DMS153 treated with DMSO at 0.1 percent for 48 hours (cell line): ENCODE results near the gene SENP2.
"Not testable (repeated sequence)": the region's sequence is repeated elsewhere in the genome, so short reads cannot be mapped to it uniquely, and the experiment has no call there.

Experiments used
- DNase-seq: peaks from one replicate; lab custom pipeline; 2025; ENCODE audit not compliant: unreplicated experiment; lab: John Stamatoyannopoulos, UW

SENP2 gene

GRCh38 chr3:185585859-185586685 lies at the start of gene SENP2:
TSS of gene SENP2 (plus strand) at chr3:185586295. CDS start at chr3:185586414, 119 bp downstream.
- DNase-seq, result peak; percentile 97

GRCh38 chr3:185537369-185537970 lies 48.6 kb upstream of the SENP2 start:
- no peak for DNase-seq

- DNase-seq, result no peak
Observed at GRCh38 chr3:185539934-185540333, 46.2 kb upstream of the SENP2 start.

GRCh38 chr3:185540695-185541094 lies 45.4 kb upstream of the SENP2 start:
- no peak for DNase-seq

- no peak for DNase-seq
Observed at GRCh38 chr3:185549122-185549521, 37.0 kb upstream of the SENP2 start.

GRCh38 chr3:185549651-185550111 lies 36.4 kb upstream of the SENP2 start:
- no peak for DNase-seq

- DNase-seq, result no peak
Observed at GRCh38 chr3:185552358-185552877, 33.7 kb upstream of the SENP2 start, which contains the start of gene LIPH. TSS of gene LIPH (minus strand) at chr3:185552588. CDS start at chr3:185552471, 117 bp downstream.

GRCh38 chr3:185555101-185555501 lies 31.0 kb upstream of the SENP2 start:
- DNase-seq, result no peak

GRCh38 chr3:185555860-185556347 lies 30.2 kb upstream of the SENP2 start:
- no peak for DNase-seq

GRCh38 chr3:185556640-185557039 lies 29.5 kb upstream of the SENP2 start:
- not testable (repeated sequence) for DNase-seq

- DNase-seq, result no peak
Observed at GRCh38 chr3:185558395-185558794, 27.7 kb upstream of the SENP2 start.

- DNase-seq, result no peak
Observed at GRCh38 chr3:185559706-185560090, 26.4 kb upstream of the SENP2 start.

- no peak for DNase-seq
Observed at GRCh38 chr3:185560676-185561075, 25.4 kb upstream of the SENP2 start.

- no peak for DNase-seq
Observed at GRCh38 chr3:185561374-185561943, 24.6 kb upstream of the SENP2 start.

GRCh38 chr3:185561958-185562357 lies 24.1 kb upstream of the SENP2 start:
- DNase-seq, result no peak

GRCh38 chr3:185572183-185572582 lies 13.9 kb upstream of the SENP2 start:
- DNase-seq, result no peak

GRCh38 chr3:185575108-185575869 lies 10.8 kb upstream of the SENP2 start:
- DNase-seq, result peak; percentile 25

GRCh38 chr3:185582236-185582635 lies 3.9 kb upstream of the SENP2 start:
- DNase-seq, result no peak

GRCh38 chr3:185582871-185583270 lies 3.2 kb upstream of the SENP2 start:
- DNase-seq, result no peak

- no peak for DNase-seq
Observed at GRCh38 chr3:185583925-185584324, 2.2 kb upstream of the SENP2 start.

- DNase-seq, result no peak
Observed at GRCh38 chr3:185584686-185585085, 1.4 kb upstream of the SENP2 start.
